ENCODE results near the gene ARSB. TPM values are rescaled to one million over a fixed set of nuclear protein-coding genes. Genes with fewer than 3 reads are reported as not detected.
"Not testable (repeated sequence)": the region's sequence is repeated elsewhere in the genome, so short reads cannot be mapped to it uniquely, and the experiment has no call there.

Gene ARSB
- total and polyA plus RNA-seq, 9 donors: 3.1 to 10.6 (median 7.6) TPM

DNA sequence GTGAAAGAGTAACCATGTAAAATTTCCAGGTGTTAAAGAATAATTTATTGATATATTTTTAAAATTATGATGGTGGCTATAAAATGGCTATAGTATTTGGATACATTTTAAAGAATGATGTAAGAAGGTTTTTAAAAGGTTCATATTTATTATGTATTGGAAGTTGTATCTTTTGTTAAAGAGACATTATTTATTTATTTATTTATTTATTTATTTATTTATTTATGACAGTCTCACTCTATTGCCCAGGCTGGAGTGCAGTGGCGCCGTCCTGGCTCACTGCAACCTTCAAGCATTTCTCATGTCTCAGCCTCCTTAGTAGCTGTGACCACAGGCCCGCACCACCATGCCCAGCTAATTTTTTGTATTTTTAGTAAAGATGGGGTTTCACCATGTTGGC lies 247.0 kb downstream of the ARSB start:
- no peak for DNase-seq
- intact Hi-C loops (cut with DNase I): no loop called here
- 95 to 99% (median 98%) methylated on average over 3 of the region's 3 CpGs for WGBS, 3 donors
- H3K4me1 ChIP-seq (ENCODE audit: insufficient read depth): no peaks in the 10 kb centered on the region
- no peaks in the 10 kb centered on the region for H3K36me3 ChIP-seq
- H3K4me3 ChIP-seq: no peak overlapping the region
- H3K27ac ChIP-seq: no peak overlapping the region
- no peaks in the 10 kb centered on the region for H3K27me3 ChIP-seq
- no peaks in the 10 kb centered on the region for H3K9me3 ChIP-seq
- TF ChIP-seq, protein P1, sequence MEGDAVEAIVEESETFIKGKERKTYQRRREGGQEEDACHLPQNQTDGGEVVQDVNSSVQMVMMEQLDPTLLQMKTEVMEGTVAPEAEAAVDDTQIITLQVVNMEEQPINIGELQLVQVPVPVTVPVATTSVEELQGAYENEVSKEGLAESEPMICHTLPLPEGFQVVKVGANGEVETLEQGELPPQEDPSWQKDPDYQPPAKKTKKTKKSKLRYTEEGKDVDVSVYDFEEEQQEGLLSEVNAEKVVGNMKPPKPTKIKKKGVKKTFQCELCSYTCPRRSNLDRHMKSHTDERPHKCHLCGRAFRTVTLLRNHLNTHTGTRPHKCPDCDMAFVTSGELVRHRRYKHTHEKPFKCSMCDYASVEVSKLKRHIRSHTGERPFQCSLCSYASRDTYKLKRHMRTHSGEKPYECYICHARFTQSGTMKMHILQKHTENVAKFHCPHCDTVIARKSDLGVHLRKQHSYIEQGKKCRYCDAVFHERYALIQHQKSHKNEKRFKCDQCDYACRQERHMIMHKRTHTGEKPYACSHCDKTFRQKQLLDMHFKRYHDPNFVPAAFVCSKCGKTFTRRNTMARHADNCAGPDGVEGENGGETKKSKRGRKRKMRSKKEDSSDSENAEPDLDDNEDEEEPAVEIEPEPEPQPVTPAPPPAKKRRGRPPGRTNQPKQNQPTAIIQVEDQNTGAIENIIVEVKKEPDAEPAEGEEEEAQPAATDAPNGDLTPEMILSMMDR (IDR thresholded peaks at IDR 0.05): no peak
- TF ChIP-seq POLR2A (IDR thresholded peaks at IDR 0.05) (no peak), EP300 (IDR thresholded peaks at IDR 0.05) (no peak)

DNA sequence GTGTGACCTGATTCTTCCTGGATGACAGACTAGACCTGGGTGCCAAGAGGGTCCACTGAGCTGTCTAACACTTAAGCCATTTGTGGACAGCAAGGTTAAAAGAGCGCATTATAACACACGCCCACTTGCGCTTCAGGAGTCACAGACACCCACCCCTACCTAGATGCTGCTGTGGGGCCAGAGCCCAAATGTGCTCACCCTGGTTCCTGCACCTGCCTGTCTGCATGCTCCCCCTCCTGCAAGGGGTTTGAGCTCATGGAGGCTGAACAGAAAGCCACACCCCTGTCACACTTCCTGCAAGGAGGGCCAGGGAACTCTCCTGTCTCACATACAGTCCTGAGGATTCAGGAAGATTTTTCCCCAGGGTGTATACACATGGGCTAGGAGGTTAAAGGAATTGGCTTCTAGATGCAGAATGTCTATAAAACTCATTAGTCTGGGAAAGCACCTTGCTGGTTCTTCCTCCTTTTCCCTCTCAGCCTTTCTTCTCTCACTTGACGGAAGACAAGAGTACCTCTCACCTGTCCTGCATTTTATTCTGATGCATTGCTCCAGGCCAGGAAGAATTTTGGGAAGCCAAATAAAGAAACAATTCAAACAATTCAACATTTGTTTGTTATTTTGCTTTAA lies 249.2 kb downstream of the ARSB start:
- H3K9me3 ChIP-seq: no peaks in the 10 kb centered on the region
- 95 to 99% (median 98%) methylated on average over 4 of the region's 4 CpGs for WGBS, 3 donors
- H3K27ac ChIP-seq: no peak overlapping the region
- TF ChIP-seq, protein P1 (IDR thresholded peaks at IDR 0.05): no peak
- TF ChIP-seq EP300 (IDR thresholded peaks at IDR 0.05): no peak
- no peak for TF ChIP-seq POLR2A (IDR thresholded peaks at IDR 0.05)
- intact Hi-C loops (cut with DNase I): no loop called here
- no peaks in the 10 kb centered on the region for H3K36me3 ChIP-seq
- H3K4me1 ChIP-seq (ENCODE audit: insufficient read depth): no peaks in the 10 kb centered on the region
- DNase-seq: no peak
- H3K27me3 ChIP-seq: no peaks in the 10 kb centered on the region
- no peak overlapping the region for H3K4me3 ChIP-seq

GRCh38 chr5:78734950-78735349 lies 250.2 kb downstream of the ARSB start:
- intact Hi-C loops (cut with DNase I): no loop called here
- DNase-seq: no peak
- WGBS, 3 donors: 89 to 93% (median 92%) methylated on average over 2 of the region's 2 CpGs

DNA sequence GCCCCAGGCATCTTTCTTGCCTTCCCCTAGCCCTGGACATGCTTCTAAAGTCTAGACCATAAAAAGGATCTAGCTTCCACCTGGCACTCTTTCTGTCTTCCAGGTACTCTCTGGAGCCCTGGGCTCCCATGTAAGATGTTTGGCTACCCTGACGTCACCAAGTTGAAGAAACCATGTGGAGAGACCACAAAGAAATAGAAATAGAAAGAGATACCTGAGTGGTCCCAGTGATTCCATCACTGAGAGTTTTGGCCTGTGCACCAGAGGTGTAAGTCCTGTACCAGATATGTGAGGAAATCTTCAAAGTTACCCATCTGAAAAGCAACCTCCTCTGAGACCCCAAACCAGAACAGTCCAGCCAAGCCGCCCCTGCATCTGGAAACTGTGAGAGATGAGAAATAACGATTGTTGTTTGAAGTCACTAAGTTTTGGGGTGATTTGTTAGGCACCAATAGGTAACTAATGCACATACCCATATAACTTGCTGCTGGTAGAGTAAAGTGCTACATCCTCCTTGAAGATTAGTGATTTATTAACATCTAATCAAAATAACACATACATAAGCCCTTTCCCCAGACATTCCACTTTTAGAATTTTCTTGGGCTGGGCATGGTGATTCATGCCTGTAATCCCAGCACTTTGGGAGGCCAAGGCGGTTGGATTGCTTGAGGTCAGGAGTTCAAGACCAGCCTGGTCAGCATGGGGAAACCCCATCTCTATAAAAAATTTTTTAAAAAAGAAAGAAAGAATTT lies 250.8 kb downstream of the ARSB start:
- intact Hi-C loops (cut with DNase I): no loop called here
- WGBS, 3 donors: 86 to 87% (median 87%) methylated on average over 4 of the region's 4 CpGs
- TF ChIP-seq EP300 (IDR thresholded peaks at IDR 0.05) (no peak), POLR2A (IDR thresholded peaks at IDR 0.05) (no peak)
- TF ChIP-seq, protein P1 (IDR thresholded peaks at IDR 0.05): no peak

More at GRCh38 chr5:78734950-78735349, 250.2 kb downstream of the ARSB start:
- no peaks in the 10 kb centered on the region for H3K36me3 ChIP-seq
- no peaks in the 10 kb centered on the region for H3K27me3 ChIP-seq
- no peak overlapping the region for H3K4me3 ChIP-seq
- no peak overlapping the region for H3K27ac ChIP-seq
- TF ChIP-seq POLR2A (IDR thresholded peaks at IDR 0.05) (no peak), EP300 (IDR thresholded peaks at IDR 0.05) (no peak)
- TF ChIP-seq, protein P1 (IDR thresholded peaks at IDR 0.05): no peak
- H3K9me3 ChIP-seq: no peaks in the 10 kb centered on the region
- no peaks in the 10 kb centered on the region for H3K4me1 ChIP-seq (ENCODE audit: insufficient read depth)

GRCh38 chr5:78732721-78733120 lies 252.4 kb downstream of the ARSB start:
- DNase-seq; H3K4me1 ChIP-seq (ENCODE audit: insufficient read depth); intact Hi-C loops (cut with DNase I); H3K27me3 ChIP-seq; H3K4me3 ChIP-seq; H3K9me3 ChIP-seq; H3K27ac ChIP-seq; H3K36me3 ChIP-seq: not testable (repeated sequence)
- 95 to 97% (median 96%) methylated on average over 6 of the region's 6 CpGs for WGBS, 3 donors

More for the DNA sequence above, 250.8 kb downstream of the ARSB start:
- DNase-seq: no peak
- Histone ChIP-seq H3K4me1 (ENCODE audit: insufficient read depth) (no peaks in the 10 kb centered on the region), H3K27me3 (no peaks in the 10 kb centered on the region), H3K36me3 (no peaks in the 10 kb centered on the region), H3K27ac (no peak overlapping the region), H3K9me3 (no peaks in the 10 kb centered on the region), H3K4me3 (no peak overlapping the region)
